ENCODE results near the gene GNAI3.
"Not testable (repeated sequence)": the region's sequence is repeated elsewhere in the genome, so short reads cannot be mapped to it uniquely, and the experiment has no call there.

Gene GNAI3

DNA sequence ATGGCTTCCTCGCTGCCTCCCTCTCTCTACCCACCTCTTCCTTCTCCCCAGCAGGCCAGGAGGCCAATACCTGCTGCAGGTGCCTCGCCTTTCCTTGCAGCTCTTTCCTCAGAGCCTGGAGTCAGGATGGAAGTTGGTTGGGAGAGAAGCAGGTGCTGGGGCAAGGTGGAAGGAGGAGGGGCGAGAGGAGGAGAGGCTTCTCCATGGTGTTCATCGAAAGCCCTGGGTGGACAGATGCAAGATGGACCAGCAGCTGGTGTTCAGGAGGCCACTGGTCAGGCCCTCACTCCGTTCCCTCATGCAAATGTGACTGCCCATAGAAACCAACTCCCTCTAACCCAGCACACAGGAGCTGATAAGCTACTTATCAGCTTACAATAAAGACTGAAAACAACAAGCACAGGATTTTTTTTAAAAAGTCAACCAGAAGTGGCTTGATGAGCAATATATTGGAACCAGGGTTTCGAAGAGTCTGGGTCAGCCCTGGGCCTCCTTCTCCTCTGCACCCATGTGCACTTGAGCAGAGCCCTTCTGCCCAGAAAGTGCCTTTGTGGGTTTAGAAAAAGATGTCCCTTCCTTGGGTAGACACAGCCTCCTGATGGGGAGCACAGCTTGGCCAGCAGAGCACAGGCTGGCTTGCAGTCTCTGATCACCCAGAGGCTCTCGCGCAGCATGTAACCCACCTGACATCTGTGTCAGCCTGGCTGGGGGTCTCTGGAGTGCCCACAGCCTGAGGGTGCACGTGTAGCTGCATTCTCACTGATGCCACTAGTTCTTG is 90.8 kb downstream of the GNAI3 start:
- no peak for DNase-seq

DNA sequence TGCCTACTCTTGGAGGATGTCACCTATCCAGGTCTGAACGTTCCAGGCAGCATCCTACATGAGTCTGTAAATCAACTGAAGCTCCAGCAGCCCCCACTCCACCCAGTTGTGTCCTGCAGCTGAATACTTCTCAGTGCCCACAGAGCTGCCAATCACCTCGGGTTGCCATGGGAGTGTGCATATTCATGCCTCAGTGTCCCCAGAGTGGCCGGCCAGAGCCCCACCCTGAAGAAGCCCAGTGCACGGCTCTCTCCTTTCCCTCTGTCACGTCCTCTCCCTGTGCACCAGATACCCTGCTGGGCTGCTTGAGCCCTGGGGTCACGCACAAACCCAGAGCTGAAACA is 91.4 kb downstream of the GNAI3 start:
- DNase-seq = no peak

DNA sequence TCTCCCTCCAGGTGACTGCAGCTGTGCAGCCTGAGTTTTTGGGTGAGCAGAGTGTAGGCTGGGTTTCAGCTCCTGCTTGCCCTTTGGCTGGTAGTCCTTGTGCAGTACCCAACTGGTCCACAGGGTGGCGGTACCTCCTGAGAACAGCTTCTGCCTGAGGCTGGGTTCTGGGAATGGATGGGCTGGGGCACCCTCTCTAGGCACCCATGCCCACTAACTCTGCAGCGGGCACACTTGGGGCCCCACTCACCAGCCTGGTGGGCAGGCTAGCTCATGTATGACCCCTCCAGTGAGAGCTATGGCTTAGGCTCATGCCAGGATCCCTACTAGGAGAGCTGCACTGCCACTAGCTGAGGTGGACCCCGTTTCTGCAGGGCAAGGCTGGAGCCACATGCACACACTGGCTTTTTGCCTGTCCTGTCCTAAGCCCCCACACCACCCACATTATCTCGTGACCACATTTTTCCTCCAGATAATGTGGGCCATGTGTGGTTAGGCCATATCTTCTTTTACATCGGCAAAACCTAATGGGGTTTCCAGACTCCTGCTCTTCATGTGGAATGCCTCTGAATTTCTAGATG is 92.0 kb downstream of the GNAI3 start:
- peak; percentile 93 for DNase-seq

DNA sequence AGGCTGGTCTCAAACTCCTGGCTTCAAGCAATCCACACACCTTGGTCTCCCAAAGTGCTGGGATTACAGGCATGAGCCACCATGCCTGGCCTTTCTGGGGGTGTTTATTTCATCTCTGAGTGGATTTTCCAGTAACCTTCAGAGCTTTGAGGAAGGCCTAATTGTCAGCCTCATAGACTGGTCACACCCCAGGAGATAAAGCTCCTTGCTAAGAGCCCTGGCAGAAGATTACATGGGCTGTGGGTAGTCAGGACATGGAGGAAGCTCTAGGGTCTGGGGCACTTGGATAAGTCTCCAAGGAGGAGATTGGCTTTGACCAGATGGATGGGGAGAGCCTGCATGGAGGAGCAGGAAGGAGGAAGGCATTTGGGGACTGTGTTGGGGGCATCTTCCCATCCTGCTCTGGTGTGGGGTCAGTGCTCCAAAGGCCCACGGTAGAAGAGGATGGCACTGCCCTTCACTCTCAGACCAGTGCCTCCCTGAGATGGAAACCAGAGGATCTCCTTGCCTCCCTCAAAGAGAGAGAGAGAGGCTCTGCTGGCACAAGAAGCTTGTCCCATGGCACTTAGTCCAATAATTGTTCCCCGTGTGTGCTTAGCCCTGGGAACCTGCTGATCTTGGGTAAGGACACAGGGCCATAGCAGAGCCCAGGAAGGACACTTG is 92.8 kb downstream of the GNAI3 start:
- no peak for DNase-seq

DNA sequence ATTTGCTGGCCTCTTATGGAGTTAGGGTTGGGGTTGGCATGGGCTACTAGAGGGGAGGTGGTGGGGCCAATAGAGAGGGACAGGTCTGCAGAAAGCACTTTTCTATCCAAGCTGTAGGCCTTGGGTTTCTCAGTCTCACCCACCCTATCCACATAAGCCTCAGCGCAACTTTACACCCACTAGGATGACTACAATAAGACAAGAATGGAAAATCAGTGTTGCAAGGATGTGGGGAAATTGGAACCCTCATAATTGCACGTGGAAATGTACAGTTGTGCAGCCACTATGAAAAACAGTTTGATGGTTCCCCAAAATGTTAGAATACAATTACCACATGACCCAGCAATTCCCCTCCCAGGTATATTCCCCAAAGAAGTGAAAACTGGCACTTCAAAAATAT is 93.4 kb downstream of the GNAI3 start:
- DNase-seq = no peak

DNA sequence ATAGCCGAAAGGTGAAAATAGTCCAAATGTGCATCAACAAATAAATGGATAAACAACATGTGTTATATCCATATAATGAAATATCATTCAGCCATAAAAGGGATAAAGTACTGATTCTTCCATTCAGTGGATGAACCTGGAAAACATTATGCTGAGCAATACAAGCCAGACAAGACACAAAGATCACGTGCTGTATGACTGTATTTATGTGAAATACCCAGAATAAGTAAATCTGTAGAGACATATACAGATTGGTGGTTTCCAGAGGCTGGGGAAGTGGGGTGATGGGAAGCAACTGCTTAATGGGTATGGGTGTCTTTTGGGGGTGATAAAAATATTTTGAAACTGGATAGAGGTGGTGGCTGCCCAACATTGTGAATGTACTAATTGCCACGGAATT is 94.2 kb downstream of the GNAI3 start:
- no peak for DNase-seq

DNA sequence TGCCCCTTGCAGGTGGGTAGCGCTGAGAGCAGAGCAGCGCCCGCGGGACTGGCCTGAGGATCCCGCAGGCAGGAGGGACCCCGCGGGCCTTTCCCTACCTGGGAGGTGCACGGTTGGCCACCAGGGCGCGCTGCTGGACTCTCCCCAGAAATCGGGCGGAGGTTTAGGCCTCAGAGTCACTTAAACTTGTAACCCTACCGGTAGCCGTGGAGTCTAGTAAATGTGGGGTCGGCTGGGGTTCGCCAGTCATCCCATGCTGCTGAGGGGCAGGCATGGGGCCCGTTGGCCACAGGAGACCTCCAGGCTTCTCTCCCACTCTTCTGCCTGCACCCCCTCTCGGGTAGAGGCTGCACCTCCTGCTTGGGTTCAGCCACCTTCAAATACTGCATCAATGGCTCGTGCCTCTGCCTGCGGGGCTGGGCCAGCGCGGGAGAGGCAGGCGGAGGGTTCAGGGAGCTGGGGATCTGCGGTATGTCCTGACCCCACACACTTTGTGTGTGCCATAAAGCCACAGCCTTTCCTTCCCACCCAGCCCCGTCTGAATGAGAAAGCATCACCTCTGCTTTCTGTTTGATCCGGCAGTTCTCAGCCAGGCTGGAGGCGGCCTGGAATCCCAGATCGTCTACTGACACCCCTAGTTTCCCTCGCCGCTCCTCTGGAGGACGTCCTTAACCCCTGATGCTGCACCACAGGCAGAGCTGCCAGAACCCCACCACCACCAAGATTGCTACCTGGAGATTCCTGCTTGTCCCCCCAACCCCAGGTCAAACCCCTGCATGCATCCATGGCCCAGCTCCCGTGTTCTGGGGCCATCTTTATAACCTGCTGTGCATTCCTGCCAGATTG is 95.2 kb downstream of the GNAI3 start:
- peak; percentile 84 for DNase-seq

DNA sequence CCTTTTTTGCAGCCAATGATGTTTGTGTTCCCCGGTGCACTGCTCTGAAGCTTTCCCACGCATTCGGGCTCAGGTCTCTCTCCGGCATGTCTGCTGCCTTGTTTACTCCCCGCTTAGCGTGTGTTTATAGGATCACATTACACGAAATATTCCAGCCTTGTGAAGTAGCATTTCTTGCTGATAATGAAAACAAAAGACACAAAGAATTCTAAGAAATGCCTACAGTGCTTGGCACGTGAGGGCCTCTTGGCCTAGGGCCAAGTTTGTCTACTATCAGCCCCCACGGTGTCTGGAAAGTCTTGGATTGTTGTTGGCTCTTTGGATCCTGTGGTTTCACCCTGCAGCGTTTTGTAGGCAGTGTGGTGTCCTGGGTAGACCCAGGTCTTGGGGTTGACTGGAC is 96.3 kb downstream of the GNAI3 start:
- no peak for DNase-seq

DNA sequence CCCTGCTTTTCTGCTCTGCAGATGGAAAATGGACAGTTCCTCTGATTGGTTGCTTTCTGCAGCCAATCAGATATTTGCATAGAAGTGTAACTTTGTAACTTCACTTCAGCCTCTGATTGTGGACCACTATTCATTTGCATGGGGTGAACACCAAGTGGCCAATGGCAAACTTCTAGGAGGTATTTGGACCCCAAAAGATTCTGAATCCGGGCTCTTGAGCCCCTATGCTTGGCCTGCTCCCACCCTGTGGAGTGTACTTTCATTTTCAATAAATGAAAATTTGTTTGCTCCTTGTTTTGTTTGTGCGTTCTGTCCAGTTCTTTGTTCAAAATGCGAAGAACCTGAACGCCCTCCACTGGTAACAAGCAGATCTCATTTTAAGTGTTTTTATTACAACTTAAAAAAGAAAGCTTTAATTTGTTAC is 101.1 kb downstream of the GNAI3 start:
- DNase-seq = no peak

DNA sequence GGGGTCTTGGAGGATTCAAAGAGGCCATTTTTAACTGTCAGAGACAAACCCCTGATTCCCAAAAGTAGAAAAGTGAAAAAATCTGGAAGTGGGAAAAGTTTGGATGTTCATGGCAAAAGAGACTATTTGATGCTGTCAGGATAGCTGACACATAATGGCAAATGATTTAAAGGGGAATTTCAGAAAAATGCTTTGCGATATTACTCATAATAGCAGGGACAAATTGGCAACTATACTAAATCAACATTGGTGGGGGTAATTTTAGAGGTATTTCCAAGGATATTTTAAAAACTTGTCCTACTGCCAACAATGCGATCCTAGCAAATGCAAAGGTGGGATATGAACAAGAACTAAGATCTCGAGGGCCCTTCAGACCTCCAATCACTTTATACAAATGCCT is 102.2 kb downstream of the GNAI3 start:
- no peak for DNase-seq

DNA sequence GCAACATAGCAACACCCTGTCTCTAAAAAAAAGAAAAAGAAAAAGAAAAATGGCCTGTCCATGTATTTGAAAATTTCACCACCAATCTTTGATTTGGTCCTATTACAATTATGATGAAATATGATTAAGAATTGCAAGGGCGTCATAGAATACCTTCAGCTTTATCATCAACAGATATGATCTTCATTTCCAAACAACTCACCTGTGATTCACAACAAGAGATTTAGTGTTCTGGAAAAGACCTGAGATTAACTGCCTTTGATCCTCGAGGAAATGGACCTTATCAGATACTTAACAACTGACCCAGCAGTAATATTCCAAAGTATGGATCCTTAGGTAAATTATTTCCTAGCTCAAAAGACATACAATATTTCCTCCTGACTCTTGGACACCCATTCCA is 104.0 kb downstream of the GNAI3 start:
- DNase-seq = no peak

DNA sequence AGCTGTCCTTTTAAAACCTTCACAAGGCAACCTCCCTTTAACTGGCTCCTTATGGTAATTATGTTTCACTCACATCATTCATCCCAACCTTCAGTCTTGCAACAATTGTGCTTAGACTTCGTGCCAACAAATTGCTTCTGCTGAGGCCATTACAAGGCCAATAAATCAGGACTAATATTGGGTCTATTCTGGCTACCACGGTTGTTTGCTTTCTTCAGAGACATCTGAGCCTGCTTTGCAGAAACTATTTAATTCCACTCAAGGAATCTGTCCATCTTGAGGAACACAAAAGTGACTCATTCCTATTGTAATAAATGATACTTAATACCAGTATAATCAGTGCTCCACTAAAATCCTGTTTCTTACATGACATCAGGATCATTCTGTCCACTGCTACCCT is 104.9 kb downstream of the GNAI3 start:
- no peak for DNase-seq

DNA sequence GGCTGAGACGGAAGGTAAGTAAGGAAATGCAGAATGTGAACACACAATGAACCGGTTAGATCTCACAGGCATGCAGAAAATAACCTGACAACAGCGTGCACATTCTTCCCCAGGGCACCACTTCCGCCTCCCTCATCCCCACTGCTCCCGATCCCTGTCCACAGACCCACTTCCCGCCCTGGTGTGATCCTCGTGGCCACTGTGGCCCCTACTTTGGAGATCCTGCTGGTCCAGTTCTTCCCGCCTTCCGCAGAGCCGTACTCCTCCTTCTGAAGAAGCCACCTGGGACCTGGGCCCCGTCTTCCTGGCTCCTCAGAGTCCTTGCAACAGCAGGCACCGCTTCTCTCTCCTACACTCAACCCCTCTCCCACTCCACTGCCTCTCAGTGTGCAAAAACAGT is 106.1 kb downstream of the GNAI3 start:
- no peak for DNase-seq

DNA sequence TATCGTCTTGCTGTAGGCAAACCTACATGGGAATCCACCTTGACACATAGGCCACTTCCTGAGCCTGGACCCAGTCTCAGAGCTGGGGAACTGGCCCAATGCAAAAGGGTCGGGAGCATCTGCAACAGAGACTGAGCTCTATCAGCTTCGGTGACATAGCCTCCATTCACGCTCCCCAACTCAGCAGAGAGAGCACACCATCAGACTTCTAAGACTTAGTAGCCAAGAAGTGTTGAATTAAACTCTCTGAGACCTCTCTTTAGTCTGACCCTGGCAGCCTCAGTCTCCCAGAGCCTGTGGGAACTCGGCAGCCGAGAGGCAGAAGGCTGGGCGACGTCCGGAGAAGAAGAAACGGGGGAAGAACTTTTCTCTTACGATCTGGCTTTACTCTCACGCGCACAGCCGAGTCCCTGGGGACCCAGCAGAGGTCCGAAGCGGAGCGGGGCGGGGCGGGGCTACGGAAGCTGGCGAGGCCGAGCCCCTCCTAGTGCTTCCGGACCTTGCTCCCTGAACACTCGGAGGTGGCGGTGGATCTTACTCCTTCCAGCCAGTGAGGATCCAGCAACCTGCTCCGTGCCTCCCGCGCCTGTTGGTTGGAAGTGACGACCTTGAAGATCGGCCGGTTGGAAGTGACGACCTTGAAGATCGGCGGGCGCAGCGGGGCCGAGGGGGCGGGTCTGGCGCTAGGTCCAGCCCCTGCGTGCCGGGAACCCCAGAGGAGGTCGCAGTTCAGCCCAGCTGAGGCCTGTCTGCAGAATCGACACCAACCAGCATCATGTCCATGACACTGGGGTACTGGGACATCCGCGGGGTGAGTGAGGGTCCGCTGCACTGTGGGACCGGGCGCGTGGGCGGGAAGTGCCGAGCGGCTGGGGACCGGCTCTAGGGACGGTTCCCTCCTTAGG is 107.5 kb downstream of the GNAI3 start, which contains the start of gene GSTM4:
Gene GSTM4, plus strand, starts transcription at position 485 of the 905 bp plus-strand sequence. Its CDS starts 291 bp downstream, at position 776.
- DNase-seq = peak; percentile 49

DNA sequence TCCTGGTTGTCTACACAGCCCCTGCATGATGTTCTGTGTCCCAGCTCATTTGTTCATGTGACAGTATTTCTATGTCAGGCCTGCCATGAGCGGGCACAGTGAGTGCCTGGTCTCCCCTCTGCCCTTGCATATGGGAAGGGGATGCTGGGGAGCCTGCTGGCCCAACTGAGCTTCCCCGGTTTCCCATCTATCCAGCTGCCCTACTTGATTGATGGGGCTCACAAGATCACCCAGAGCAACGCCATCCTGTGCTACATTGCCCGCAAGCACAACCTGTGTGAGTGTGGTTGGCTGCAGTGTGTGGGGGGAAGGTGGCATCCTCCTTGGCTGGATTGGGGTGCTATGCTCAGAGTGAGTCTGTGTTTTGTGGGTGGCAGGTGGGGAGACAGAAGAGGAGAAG is 109.0 kb downstream of the GNAI3 start:
- no peak for DNase-seq

DNA sequence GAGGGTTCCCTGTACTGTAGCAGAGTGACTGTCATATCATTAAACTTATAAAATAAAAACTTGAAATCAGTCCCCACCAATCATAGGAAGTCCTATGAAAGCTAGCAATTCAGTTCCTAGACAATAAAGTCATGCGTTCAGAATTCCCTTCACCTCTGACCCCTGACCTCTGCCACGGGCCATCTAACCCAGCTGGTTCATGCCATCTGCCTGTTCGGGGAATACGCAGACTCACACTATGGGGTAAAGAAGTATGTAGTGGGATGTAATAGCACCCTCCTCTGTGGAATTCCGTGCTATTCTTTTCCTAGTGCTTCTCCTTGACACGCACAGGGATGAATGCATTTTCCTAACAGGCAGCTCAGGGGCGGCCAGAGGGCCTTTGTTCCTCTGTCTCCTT is 109.6 kb downstream of the GNAI3 start:
- DNase-seq = no peak

DNA sequence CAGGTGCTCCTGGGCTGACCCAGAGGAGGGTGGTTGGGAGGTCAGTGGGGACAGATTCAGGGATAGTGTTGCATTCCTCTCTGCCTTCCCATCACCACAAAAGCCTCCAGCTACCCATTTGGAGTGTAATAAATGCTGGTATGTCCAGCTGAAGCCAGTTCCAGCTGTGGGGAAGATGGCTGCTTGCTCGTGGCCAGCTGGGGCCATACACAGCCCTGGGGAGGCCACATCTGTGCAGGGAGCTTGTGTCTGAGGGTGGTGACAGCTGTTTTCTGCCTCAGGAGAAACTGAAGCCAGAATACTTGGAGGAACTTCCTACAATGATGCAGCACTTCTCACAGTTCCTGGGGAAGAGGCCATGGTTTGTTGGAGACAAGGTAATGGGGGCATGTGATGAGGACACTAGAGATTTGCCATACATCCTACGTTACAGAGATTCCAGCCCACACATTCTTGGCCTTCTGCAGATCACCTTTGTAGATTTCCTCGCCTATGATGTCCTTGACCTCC is 110.2 kb downstream of the GNAI3 start:
- DNase-seq = no peak

DNA sequence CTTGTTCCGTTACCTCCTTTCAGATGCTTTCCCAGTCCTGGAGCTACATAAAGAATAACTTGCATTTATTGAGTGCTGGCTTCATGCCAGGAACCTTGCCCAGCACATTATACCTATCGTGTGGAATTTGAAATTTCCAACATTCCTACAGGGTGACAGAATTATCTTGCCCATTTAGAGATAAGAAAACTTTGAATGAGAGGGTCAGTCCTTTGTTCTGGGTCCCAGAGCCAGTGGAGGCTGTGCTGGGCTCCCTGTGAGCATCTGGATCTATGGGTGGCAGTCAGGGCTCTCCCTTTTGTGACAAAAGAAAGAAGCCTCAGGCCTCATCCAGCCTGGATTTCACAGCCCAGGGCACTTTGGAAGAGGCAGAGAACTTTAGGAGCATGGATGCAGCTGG is 110.7 kb downstream of the GNAI3 start:
- DNase-seq = no peak

DNA sequence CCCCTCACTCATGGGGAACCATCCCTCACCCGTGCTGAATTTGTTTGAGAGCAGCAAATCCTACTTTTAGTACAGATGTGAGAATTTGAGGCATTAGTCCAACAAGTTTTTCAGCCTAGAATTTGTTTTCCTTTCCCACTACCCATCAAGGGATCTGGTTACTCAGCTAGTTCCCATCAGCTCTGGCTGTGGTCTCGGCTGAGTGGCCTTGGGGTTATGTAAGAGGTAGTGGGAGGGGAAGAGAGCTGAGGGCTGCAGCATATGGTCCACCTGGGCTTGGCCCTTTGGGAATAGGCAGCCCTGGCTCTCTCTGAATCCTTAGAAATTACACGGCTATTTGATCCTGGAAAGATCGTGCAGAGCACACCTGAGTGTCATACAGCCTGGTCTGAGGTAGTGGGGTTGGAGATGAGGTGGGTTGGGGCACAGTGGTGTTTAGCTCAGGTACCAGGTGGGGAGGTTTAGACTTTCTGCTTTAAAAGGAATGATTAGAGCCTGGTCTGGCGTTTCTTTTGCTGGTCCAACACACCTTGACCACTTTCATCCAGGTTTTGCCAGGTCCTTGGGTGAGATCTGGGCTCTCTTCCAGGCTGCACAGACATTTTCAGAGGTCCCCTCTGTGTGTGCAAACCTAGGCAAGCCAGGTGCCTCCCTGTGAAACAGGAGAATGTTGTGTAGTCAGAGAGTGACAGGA is 111.7 kb downstream of the GNAI3 start:
- no peak for DNase-seq

DNA sequence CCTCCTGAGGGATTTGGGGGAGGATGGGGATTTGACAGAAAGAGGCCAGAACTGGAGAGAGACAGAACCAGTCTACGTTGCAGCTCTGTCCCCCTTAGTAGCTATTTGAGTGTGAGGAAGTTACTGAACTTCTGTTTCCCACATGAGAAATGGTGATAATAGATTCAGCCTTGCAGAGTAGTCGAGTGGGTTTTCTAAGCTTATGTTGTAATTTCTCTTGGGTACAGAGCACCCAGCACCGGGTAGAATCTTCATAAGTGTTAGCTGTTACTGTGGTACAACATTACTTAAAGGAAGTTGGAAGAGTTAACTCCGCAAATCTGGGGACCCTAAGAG is 112.2 kb downstream of the GNAI3 start:
- DNase-seq = not testable (repeated sequence)

DNA sequence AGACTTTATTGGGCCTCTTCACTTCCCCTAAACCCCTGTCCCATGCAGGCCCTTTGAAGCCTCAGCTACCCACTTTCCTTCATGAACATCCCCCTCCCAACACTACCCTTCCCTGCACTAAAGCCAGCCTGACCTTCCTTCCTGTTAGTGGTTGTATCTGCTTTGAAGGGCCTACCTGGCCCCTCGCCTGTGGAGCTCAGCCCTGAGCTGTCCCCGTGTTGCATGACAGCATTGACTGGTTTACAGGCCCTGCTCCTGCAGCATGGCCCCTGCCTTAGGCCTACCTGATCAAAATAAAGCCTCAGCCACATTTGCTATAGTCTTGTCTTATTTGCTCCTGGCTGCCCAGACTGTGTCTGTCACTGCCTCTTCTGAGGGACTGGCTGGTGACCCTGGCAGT is 113.0 kb downstream of the GNAI3 start:
- DNase-seq = no peak

All from T-helper 9 cell (primary cell).